ENCODE results near the gene SLC6A8.

The SLC6A8 gene

DNA sequence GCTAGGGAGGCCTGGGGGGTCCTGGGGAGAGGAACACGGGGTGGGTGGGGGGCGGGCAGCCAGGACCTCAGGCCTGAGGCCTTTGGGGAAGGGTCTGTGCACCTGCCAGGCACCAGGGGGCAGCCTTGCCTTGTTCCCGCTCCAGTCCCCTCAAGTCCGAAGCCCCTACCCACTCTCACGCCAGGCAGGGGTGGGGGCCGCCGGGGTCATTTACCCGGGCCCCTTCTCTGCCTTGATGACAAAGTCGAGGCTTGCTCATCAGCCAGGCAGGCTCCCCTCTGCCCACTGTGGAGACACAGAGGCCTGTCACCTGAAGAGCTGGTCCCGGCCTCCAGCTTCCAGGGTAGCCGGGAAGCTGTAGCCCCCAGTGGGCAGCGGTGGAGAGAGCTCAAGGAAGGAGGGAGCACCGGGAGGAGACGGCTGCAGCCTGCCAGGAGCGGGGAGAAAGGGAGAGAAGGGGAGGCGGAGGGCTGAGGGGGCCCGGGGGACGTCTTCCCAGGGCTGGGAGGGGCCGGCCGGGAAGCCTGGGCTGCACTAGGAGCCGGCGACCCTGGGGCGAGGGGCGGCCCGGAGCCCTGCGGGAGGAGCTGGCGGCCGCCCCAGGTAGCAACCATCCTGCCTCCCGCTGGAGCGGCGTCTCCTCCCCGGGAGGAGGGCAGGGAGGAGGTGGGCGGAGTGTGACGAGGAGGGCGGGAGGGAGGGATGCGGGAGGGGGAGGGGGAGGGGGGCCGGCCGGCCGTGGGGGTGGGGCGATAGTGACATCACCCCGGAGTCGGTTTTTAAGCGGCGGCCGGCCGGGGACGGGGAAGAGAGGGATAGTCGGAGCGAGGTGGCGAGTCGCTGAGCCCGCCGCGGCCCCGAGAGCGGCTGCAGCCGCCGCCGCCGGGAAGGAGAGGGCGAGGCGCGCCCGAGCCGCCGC is at the start of gene SLC6A8:
Gene SLC6A8 (plus strand): TSS at position 806 of the 919 bp plus-strand sequence. CDS start 649 bp downstream, outside the sequence.
- peak; percentile 39 to 52 for DNase-seq

- no peak for DNase-seq
Observed at GRCh38 chrX:153638041-153638371, 49.7 kb upstream of the SLC6A8 start.

- no peak for DNase-seq
Observed at GRCh38 chrX:153638436-153639176, 49.1 kb upstream of the SLC6A8 start.

DNA sequence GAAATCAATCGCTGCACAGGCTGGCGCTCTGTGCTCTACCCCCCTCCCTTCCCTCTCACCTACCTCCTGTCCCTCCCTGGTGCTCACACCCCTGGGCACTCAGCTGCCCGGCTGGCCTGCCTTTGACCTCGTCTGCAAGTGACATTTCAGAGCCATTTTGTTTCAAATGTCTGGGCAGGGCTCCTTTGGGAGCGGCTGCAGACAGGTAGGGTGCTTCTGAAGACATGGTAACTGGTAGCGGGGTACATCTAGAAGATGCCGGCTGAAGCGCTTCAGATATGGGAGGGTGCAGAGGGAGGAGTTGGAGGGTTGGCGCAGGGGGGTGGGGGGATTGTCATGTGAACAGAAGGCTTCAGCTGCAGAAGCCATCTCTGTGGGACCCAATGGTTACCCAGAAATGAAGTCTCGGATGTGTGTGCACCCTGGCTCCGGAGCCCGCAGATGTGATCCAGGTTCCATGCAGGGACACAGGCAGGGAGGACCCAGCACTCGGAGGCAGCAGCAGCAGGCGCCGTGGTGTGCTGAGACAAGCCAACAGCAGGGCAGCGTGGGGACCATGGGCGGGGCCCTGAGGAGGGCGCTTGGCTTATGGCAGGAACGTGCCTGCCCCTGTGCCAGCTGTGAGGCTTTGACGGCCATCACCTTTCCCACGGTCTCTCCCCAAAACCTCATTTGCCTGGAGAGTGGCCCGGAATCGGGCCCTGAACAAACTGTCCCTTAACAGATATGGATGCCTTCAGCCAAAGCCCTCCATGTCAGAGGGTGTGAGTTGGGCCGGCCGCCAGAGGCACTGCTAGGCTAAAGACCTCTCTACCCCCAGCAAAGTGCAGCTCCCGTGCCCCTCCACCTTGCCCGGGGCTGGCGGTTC is 48.3 kb upstream of the SLC6A8 start:
- no peak for DNase-seq

GRCh38 chrX:153640045-153640686 is 47.6 kb upstream of the SLC6A8 start:
- no peak for DNase-seq

GRCh38 chrX:153640736-153641575 is 46.8 kb upstream of the SLC6A8 start:
- DNase-seq = no peak

- no peak for DNase-seq
Observed at GRCh38 chrX:153641627-153642026, 46.1 kb upstream of the SLC6A8 start.

DNA sequence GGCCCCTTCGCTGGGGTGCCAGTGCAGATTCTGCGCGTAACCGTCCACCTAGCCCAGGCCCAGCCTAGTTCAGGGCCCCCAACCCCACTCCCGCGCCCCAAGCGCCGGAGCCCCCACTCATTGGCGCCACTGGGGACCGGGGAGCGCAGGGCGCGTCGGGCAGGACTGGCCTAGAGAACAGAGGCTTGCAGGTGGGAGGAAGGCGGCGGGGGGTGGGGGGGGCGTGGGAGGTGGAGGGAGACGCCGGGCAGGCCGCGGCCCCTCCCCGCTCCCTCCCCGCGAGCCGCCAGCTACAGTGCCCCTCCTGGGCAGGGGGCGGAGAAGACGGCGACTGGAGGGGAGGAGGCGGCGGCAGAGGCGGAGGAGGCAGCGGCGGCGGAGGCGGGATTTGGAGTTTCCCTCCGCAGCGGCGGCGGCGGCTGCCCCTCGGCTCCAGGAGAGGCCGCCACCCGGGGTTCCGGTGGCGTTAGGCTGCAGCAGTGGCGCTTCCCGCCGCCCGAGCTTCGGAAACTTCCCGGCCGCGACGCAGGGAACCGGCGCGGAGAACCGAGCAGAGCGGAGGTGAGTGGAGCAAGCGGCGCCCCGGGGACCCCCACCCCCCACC is 45.6 kb upstream of the SLC6A8 start:
- no peak for DNase-seq

GRCh38 chrX:153642655-153643430 is 44.9 kb upstream of the SLC6A8 start:
- DNase-seq = no peak

GRCh38 chrX:153643431-153644351 is 44.0 kb upstream of the SLC6A8 start:
- DNase-seq = no peak

DNA sequence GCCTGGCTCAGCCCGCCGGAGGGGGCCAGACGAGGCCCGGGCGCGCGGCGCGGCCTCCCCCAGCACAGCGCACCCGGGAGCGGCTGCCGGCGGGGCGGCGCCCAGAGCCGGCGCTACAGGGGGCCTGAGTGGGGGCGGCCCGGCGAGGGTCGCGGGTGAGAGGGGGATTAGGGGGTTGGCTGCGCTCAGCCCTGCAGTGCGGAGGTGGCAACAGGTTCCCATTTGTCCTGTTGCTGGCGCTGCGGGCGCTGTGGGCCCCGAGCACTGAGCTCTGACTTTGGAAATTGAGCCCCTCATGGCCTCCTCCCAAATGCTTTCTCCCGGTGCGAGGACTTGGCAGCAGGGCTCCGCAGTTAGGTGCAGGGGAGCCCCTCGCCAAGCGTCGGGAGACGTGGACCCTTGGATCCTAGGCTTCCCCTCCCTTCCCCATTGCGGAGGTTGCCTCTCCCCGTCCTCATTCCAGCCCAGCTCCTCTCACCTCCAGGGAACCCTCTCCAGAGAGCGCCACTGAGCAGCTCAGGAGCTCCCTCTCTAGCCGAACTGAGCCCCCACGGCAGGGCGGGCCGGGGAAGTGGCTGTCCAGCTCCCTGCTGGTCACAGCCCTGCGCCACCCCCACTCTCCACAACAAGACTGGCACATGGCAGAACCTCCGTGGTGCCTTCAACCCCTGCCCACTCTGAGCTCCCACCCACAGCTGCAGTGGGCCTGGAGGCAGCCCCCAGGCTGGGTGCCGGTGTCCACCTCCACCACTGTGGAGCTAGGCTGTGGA is 43.2 kb upstream of the SLC6A8 start:
- DNase-seq = no peak

DNA sequence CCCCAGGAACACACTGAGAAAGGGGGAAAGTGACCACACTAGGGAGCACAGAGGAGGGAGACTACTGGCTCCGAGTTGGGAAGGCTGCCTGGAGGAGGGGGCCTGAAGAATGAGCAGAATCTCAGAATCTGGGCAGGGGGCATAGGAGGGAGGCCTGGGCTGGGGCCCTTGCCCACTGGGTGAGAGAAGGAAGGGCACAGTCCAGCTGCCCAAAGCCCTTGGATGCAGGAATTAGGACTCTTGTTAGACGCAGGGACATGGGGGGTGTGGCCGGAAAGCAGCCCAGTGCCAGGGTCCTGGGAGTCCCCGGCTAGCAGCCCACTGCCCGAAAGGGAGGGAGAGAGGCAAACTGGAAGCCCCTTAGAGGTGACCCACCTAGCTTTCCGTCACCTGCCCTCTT is 42.6 kb upstream of the SLC6A8 start:
- no peak for DNase-seq

DNA sequence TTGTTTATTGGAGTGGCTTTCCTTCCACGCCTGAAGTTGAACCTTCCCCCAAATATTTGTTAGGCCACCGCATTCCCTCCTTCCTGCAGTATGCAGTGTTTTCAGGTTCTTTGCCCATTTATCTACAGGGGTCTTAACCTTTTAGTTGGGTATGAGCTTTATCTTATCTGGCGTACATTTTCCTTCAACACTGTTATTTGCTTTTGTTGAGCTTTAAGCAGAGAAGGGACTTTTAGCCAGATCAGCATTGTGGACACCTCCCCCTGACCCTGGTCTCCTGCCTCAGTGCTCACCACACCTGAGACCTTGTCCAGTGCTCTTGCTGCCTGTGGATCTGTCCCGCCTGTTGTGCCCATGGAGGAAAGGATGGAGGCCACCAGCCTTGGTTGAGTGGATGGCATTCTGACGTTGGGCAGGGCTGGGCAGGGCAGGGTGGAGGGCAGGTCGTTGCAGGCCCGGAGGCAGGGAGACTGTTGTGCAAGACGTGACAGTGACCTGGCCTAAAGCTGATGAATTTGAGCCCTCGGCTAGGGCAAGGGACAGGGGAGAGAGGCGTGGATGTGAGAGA is 41.7 kb upstream of the SLC6A8 start:
- no peak for DNase-seq

- peak; percentile 22 to 36 for DNase-seq
Observed at GRCh38 chrX:153646620-153647373, 40.9 kb upstream of the SLC6A8 start, which contains the start of gene DUSP9. Gene DUSP9 (plus strand): TSS chrX:153647203. CDS start chrX:153647954, 751 bp downstream.

DNA sequence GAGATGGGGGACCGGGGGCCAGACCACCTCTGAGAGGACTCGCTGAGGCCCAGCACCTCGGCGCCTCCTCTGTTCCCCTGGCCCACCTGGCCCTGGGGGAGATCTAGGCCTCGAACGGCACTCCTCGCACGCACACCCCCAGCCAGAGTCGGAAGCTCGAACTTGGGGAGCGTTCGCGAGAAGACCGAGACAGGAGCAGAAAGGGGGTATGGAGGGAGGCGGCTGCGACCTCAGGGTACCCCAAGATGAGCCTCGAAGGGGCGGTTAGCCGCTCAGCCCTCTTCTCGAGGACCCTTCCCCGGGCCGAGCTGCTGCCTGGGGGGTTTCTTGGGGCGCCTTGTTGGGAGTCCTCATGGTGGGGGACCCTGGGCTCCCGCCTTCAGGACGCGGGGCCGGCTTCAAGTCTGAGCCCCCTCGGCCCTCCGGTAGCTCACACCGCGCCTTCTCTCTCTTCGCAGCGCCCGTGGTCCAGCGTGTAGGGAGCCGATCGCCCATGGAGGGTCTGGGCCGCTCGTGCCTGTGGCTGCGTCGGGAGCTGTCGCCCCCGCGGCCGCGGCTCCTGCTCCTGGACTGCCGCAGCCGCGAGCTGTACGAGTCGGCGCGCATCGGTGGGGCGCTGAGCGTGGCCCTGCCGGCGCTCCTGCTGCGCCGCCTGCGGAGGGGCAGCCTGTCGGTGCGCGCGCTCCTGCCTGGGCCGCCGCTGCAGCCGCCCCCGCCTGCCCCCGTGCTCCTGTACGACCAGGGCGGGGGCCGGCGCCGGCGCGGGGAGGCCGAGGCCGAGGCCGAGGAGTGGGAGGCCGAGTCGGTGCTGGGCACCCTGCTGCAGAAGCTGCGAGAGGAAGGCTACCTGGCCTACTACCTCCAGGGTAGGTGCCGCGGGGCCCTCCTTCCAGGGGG is 40.0 kb upstream of the SLC6A8 start:
- peak; percentile 19 to 20 for DNase-seq
